DOHH2 (cell line): ENCODE measurements around the gene ETV6.

ENCODE experiments used
- EZH2phosphoT487 ChIP-seq: fragments of 200-600 bp; sonication (generic); IDR thresholded peaks from 2 replicates; pipeline ENCODE4 v1.6.1; 2017; ENCODE audit warnings: borderline replicate concordance, mild to moderate bottlenecking, antibody characterized with exemption, low read length, moderate library complexity, mixed read lengths
- TF ChIP-seq, protein P1 (sequence below): fragments of 200-600 bp; sonication (generic); IDR thresholded peaks from one replicate; pipeline ENCODE4 v1.5.1; 2014; ENCODE audit warnings: antibody characterized with exemption, mild to moderate bottlenecking, low read depth, low read length; ENCODE audit not compliant: poor library complexity, severe bottlenecking

DNA sequence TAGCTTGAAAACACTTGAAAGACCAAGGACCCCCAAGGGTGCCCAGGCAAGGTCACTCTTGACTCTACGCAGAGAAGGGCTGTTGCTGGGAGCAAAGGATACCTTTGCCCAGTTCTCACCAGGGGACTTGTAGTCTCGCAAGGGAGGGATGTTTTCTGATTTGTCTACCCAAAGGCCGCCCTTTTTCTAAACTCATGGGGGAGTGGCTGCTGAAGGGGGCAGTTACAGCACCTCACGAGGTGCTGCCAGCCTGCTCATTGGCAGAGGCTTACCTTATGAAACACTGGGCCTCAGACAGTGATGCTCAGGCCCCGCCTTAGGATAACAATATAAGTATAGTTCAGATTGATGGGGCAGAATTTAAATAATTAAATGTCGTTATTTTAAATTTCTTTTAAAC lies 107.0 kb downstream of the ETV6 start:
- TF ChIP-seq, protein P1, sequence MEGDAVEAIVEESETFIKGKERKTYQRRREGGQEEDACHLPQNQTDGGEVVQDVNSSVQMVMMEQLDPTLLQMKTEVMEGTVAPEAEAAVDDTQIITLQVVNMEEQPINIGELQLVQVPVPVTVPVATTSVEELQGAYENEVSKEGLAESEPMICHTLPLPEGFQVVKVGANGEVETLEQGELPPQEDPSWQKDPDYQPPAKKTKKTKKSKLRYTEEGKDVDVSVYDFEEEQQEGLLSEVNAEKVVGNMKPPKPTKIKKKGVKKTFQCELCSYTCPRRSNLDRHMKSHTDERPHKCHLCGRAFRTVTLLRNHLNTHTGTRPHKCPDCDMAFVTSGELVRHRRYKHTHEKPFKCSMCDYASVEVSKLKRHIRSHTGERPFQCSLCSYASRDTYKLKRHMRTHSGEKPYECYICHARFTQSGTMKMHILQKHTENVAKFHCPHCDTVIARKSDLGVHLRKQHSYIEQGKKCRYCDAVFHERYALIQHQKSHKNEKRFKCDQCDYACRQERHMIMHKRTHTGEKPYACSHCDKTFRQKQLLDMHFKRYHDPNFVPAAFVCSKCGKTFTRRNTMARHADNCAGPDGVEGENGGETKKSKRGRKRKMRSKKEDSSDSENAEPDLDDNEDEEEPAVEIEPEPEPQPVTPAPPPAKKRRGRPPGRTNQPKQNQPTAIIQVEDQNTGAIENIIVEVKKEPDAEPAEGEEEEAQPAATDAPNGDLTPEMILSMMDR = no peak
- no peak for TF ChIP-seq EZH2phosphoT487
